MM.1S (cell line): ENCODE measurements around the gene GPC3.

Source experiments
- DNase-seq: peaks from one replicate; pipeline ENCODE4 v3.0.0-alpha.2; 2015
- H2AFZ ChIP-seq: fragments of 300-600 bp; sonication (generic); 2 replicates; pipeline ENCODE4 v1.6.0; 2016; ENCODE audit warnings: antibody characterized with exemption, low read length
- H3F3A ChIP-seq: fragments of 300-600 bp; sonication (generic); 2 replicates; pipeline ENCODE4 v1.6.1; 2016; ENCODE audit warnings: mild to moderate bottlenecking, antibody characterized with exemption, low read length, moderate library complexity, mixed read lengths; ENCODE audit not compliant: insufficient read depth
- H3K27ac ChIP-seq: fragments of 300-600 bp; sonication (generic); 2 replicates; pipeline ENCODE4 v1.5.1; 2016; ENCODE audit warnings: mild to moderate bottlenecking, low read length
- H3K27me3 ChIP-seq: fragments of 300-600 bp; sonication (generic); replicated peaks from 2 replicates; pipeline ENCODE4 v1.6.0; 2016; ENCODE audit warnings: low read length; ENCODE audit not compliant: insufficient read depth
- H3K36me3 ChIP-seq: fragments of 300-600 bp; sonication (generic); replicated peaks from 2 replicates; pipeline ENCODE4 v1.6.1; 2016; ENCODE audit warnings: mild to moderate bottlenecking, low read length, mixed read lengths; ENCODE audit not compliant: insufficient read depth
- H3K4me1 ChIP-seq: fragments of 300-600 bp; sonication (generic); 2 replicates; pipeline ENCODE4 v1.6.1; 2016; ENCODE audit warnings: low read length, mixed read lengths
- H3K4me2 ChIP-seq: fragments of 300-600 bp; sonication (generic); 2 replicates; pipeline ENCODE4 v1.6.0; 2016; ENCODE audit warnings: low read depth, low read length
- H3K4me3 ChIP-seq: fragments of 300-600 bp; sonication (generic); 2 replicates; pipeline ENCODE4 v1.5.1; 2016; ENCODE audit warnings: low read length, mixed read lengths
- H3K79me2 ChIP-seq: fragments of 300-600 bp; sonication (generic); 2 replicates; pipeline ENCODE4 v1.6.1; 2016; ENCODE audit warnings: mixed run types, low read length, mixed read lengths
- H3K9ac ChIP-seq: fragments of 300-600 bp; sonication (generic); 2 replicates; pipeline ENCODE4 v1.6.1; 2016; ENCODE audit warnings: low read length, mixed read lengths
- H3K9me2 ChIP-seq: fragments of 300-600 bp; sonication (generic); replicated peaks from 2 replicates; pipeline ENCODE4 v1.6.1; 2016; ENCODE audit warnings: mild to moderate bottlenecking, low read length, mixed read lengths; ENCODE audit not compliant: insufficient read depth
- H3K9me3 ChIP-seq: fragments of 300-600 bp; sonication (generic); replicated peaks from 2 replicates; pipeline ENCODE4 v1.6.1; 2016; ENCODE audit warnings: mild to moderate bottlenecking, low read length, mixed read lengths; ENCODE audit not compliant: insufficient read depth
- H4K20me1 ChIP-seq: fragments of 300-600 bp; sonication (generic); 2 replicates; pipeline ENCODE4 v1.6.1; 2016; ENCODE audit warnings: mild to moderate bottlenecking, low read length, moderate library complexity, mixed read lengths; ENCODE audit not compliant: insufficient read depth
- CTCF ChIP-seq: fragments of 300-600 bp; sonication (generic); IDR thresholded peaks from 2 replicates; pipeline ENCODE4 v1.5.1; 2016; ENCODE audit warnings: antibody characterized with exemption, low read length, mixed read lengths
- EZH2 ChIP-seq: fragments of 300-600 bp; sonication (generic); optimal IDR thresholded peaks from 2 replicates; pipeline ENCODE3; 2017; ENCODE audit warnings: low read depth, mild to moderate bottlenecking, antibody characterized with exemption, low read length, mixed read lengths
- EZH2phosphoT487 ChIP-seq: fragments of 300-600 bp; sonication (generic); IDR thresholded peaks from 2 replicates; pipeline ENCODE4 v1.6.1; 2018; ENCODE audit warnings: antibody characterized with exemption, low read length

The GPC3 gene

GRCh38 chrX:133754657-133755056 lies 230.7 kb downstream of the GPC3 start:
- H3K4me2 ChIP-seq: no peak overlapping the region
- no peak for TF ChIP-seq EZH2
- no peak for TF ChIP-seq EZH2phosphoT487
- no peak for TF ChIP-seq CTCF

GRCh38 chrX:133749951-133750350 lies 235.4 kb downstream of the GPC3 start:
- H3K9me2 ChIP-seq: no peaks in the 10 kb centered on the region
- H3K27me3 ChIP-seq: no peaks in the 10 kb centered on the region
- H3F3A ChIP-seq: peaks cover 4% of the 10 kb centered on the region
- H3K4me1 ChIP-seq: peaks cover 14% of the 10 kb centered on the region
- no peaks in the 10 kb centered on the region for H3K36me3 ChIP-seq
- TF ChIP-seq CTCF: no peak
- no peak for TF ChIP-seq EZH2
- TF ChIP-seq EZH2phosphoT487: no peak
- H3K4me3 ChIP-seq: no peak overlapping the region
- no peak overlapping the region for H3K9ac ChIP-seq
- no peak overlapping the region for H3K27ac ChIP-seq
- no peak overlapping the region for H2AFZ ChIP-seq
- H3K9me3 ChIP-seq: no peaks in the 10 kb centered on the region
- no peak overlapping the region for H3K4me2 ChIP-seq
- no peak for DNase-seq
- H3K79me2 ChIP-seq: no peaks in the 10 kb centered on the region
- H4K20me1 ChIP-seq: no peaks in the 10 kb centered on the region

More at GRCh38 chrX:133754657-133755056, 230.7 kb downstream of the GPC3 start:
- no peaks in the 10 kb centered on the region for H3F3A ChIP-seq
- no peaks in the 10 kb centered on the region for H3K4me1 ChIP-seq
- H3K4me3 ChIP-seq: no peak overlapping the region
- H3K27ac ChIP-seq: no peak overlapping the region
- H4K20me1 ChIP-seq: no peaks in the 10 kb centered on the region
- H3K9me2 ChIP-seq: no peaks in the 10 kb centered on the region
- H3K9ac ChIP-seq: no peak overlapping the region
- no peaks in the 10 kb centered on the region for H3K79me2 ChIP-seq
- no peaks in the 10 kb centered on the region for H3K27me3 ChIP-seq
- no peaks in the 10 kb centered on the region for H3K9me3 ChIP-seq
- no peak overlapping the region for H2AFZ ChIP-seq
- no peaks in the 10 kb centered on the region for H3K36me3 ChIP-seq
- no peak for DNase-seq

GRCh38 chrX:133749370-133749769 lies 236.0 kb downstream of the GPC3 start:
- Histone ChIP-seq H3K9ac (no peak overlapping the region), H3K9me2 (no peaks in the 10 kb centered on the region), H3K27me3 (no peaks in the 10 kb centered on the region), H2AFZ (no peak overlapping the region), H3K4me1 (peaks cover 14% of the 10 kb centered on the region), H3K27ac (no peak overlapping the region), H4K20me1 (no peaks in the 10 kb centered on the region), H3K4me3 (no peak overlapping the region), H3F3A (peaks cover 4% of the 10 kb centered on the region), H3K9me3 (no peaks in the 10 kb centered on the region), H3K36me3 (no peaks in the 10 kb centered on the region), H3K79me2 (no peaks in the 10 kb centered on the region), H3K4me2 (no peak overlapping the region)
- no peak for TF ChIP-seq CTCF
- no peak for TF ChIP-seq EZH2
- no peak for TF ChIP-seq EZH2phosphoT487
- no peak for DNase-seq

- H3K4me2 ChIP-seq: no peak overlapping the region
- no peak overlapping the region for H3K4me3 ChIP-seq
- TF ChIP-seq EZH2phosphoT487 (no peak), CTCF (no peak), EZH2 (no peak)
- no peak overlapping the region for H2AFZ ChIP-seq
- no peaks in the 10 kb centered on the region for H3K9me3 ChIP-seq
- no peaks in the 10 kb centered on the region for H4K20me1 ChIP-seq
- no peaks in the 10 kb centered on the region for H3K79me2 ChIP-seq
- no peak overlapping the region for H3K9ac ChIP-seq
- no peaks in the 10 kb centered on the region for H3K9me2 ChIP-seq
- no peak overlapping the region for H3K27ac ChIP-seq
- H3F3A ChIP-seq: peaks cover 4% of the 10 kb centered on the region
- H3K36me3 ChIP-seq: no peaks in the 10 kb centered on the region
- DNase-seq: no peak
- no peaks in the 10 kb centered on the region for H3K27me3 ChIP-seq
- H3K4me1 ChIP-seq: peaks cover 14% of the 10 kb centered on the region
Observed at GRCh38 chrX:133747196-133747595, 238.2 kb downstream of the GPC3 start.
